Gastroesophageal sphincter (tissue), 4 donors: ENCODE data around the gene KCNC3. TPM values are rescaled to one million over a fixed set of nuclear protein-coding genes. Genes with fewer than 3 reads are reported as not detected.

Experiments used
- ATAC-seq: fragments of 150-250 bp; one replicate; pipeline ENCODE4 v1.9.1; 2016; ENCODE audit warnings: mild to moderate bottlenecking, moderate library complexity
- H3K27ac ChIP-seq, 4 donors: fragments of 200-600 bp; sonication (generic) in 3 of 4; 1 replicate in 3 of 4; 2 replicates in 1 of 4; pipeline ENCODE4 v1.5.1; 2016 to 2019
- H3K27me3 ChIP-seq: fragments of 200-600 bp; sonication (generic); one replicate; pipeline ENCODE4 v1.5.1; 2019
- H3K36me3 ChIP-seq, 2 donors: fragments of 200-600 bp; sonication (generic); one replicate each; pipeline ENCODE4 v1.5.1; 2019; ENCODE audit warnings: control low read depth in 1 of 2
- H3K4me1 ChIP-seq, 3 donors: fragments of 200-600 bp; sonication (generic); 1 replicate in 2 of 3; 2 replicates in 1 of 3; pipeline ENCODE4 v1.5.1; 2016 to 2019; ENCODE audit warnings: control low read depth in 2 of 3
- H3K4me3 ChIP-seq, 2 donors: fragments of 200-600 bp; sonication (generic); one replicate each; pipeline ENCODE4 v1.5.1; 2019; ENCODE audit warnings: mild to moderate bottlenecking in 1 of 2, moderate library complexity in 1 of 2
- H3K9me3 ChIP-seq, 3 donors: fragments of 200-600 bp; sonication (generic); one replicate each; pipeline ENCODE4 v1.5.1; 2017 to 2019; ENCODE audit warnings: control low read depth in 2 of 3
- EP300 ChIP-seq: sonication (generic); formaldehyde crosslinking; IDR thresholded peaks from one replicate; pipeline ENCODE4 v1.6.1; 2017; ENCODE audit warnings: antibody characterized with exemption, mild to moderate bottlenecking
- POLR2A ChIP-seq, 2 donors: fragments of 450-650 bp; IDR thresholded peaks; one replicate each; pipeline ENCODE4 v1.6.1; 2017; ENCODE audit warnings: antibody characterized with exemption in 2 of 2, mild to moderate bottlenecking in 2 of 2, moderate library complexity in 1 of 2
- POLR2AphosphoS5 ChIP-seq: sonication (generic); formaldehyde crosslinking; IDR thresholded peaks from one replicate; pipeline ENCODE4 v1.6.1; 2017; ENCODE audit warnings: antibody characterized with exemption
- WGBS, 2 donors: methylation state at CpG; one replicate each; pipeline ENCODE4 v1.1.5; 2018; ENCODE audit warnings: low coverage in 1 of 2; 5-methylcytosine and 5-hydroxymethylcytosine counted together
- total RNA-seq, 4 donors: library from RNA; depleted of rRNA; stranded (reverse); fragments of >200 nt; gene quantifications; one replicate each; pipeline ENCODE4 v1.1.0, GENCODE V29; 2016
- TF ChIP-seq, protein P1 (sequence below), 4 experiments: fragments of 200-600 bp in 2 of 4; fragments of 450-650 bp in 2 of 4; sonication (generic) in 1 of 4; IDR thresholded peaks; one replicate each; pipeline ENCODE4 v1.5.1; 2017 to 2019; ENCODE audit warnings: antibody characterized with exemption in 4 of 4, mild to moderate bottlenecking in 2 of 4, moderate library complexity in 2 of 4

The KCNC3 gene
- total RNA-seq, 4 donors from 2014 or later: 0.16 to 0.67 (median 0.58) TPM; not detected in 1

DNA sequence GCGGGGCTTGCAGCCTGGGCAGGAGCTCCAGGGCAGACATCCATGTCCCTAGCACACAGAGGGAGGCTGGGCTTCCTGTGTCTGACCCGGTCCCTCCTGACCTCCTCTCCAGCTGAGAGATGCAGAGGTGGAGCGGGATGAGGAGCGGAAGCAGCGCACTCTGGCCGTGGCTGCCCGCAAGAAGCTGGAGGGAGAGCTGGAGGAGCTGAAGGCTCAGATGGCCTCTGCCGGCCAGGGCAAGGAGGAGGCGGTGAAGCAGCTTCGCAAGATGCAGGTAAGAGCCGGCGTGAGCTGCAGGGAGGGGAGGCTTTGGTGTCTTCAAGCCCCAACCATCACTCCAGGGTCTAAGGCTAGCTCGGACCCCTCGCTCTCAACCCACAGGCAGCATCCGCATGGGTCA lies 38.4 kb downstream of the KCNC3 start:
- no peak for ATAC-seq
- Histone ChIP-seq H3K4me1 (no peaks in the 10 kb centered on the region), H3K9me3 (peaks cover 0 to 39% (median 0%) of the 10 kb centered on the region in 3 donors), H3K4me3 (no peak overlapping the region), H3K27me3 (peaks cover 37% of the 10 kb centered on the region), H3K27ac (no peak overlapping the region), H3K36me3 (peaks cover 0 to 44% of the 10 kb centered on the region in 2 donors)
- TF ChIP-seq EP300 (no peak), POLR2AphosphoS5 (no peak)
- WGBS, 2 donors: 43 to 45% methylated on average over 11 to 15 of the region's 15 CpGs

DNA sequence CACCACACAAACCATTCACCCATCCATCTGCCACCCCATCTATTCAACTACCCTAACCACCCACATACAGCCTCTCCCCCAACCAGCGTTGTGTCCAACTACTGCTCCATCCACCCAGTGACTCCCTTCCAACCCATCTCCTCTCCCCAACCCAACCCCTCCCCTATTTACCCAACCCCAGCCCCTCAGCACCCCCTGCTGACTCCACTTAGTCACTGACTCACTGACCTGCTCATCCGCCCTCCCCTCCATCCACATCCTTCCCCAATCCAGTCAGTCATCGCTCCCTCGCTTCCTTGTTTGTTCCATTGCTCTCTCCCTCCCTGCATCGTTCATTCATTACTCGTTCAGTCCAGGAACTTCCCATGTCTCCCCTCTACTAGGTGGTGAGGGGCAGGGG lies 39.2 kb downstream of the KCNC3 start:
- Histone ChIP-seq H3K4me3 (no peak overlapping the region), H3K27me3 (peaks cover 37% of the 10 kb centered on the region), H3K4me1 (no peaks in the 10 kb centered on the region), H3K9me3 (peaks cover 0 to 47% (median 0%) of the 10 kb centered on the region in 3 donors), H3K36me3 (peaks cover 0 to 45% of the 10 kb centered on the region in 2 donors), H3K27ac (no peak overlapping the region)
- WGBS, 2 donors: 67 to 70% methylated on average over 4 to 5 of the region's 6 CpGs
- ATAC-seq: no peak
- no peak for TF ChIP-seq EP300
- TF ChIP-seq POLR2A (IDR thresholded peaks at IDR 0.05): no peak
- TF ChIP-seq POLR2AphosphoS5: no peak
- TF ChIP-seq, protein P1, sequence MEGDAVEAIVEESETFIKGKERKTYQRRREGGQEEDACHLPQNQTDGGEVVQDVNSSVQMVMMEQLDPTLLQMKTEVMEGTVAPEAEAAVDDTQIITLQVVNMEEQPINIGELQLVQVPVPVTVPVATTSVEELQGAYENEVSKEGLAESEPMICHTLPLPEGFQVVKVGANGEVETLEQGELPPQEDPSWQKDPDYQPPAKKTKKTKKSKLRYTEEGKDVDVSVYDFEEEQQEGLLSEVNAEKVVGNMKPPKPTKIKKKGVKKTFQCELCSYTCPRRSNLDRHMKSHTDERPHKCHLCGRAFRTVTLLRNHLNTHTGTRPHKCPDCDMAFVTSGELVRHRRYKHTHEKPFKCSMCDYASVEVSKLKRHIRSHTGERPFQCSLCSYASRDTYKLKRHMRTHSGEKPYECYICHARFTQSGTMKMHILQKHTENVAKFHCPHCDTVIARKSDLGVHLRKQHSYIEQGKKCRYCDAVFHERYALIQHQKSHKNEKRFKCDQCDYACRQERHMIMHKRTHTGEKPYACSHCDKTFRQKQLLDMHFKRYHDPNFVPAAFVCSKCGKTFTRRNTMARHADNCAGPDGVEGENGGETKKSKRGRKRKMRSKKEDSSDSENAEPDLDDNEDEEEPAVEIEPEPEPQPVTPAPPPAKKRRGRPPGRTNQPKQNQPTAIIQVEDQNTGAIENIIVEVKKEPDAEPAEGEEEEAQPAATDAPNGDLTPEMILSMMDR (IDR thresholded peaks at IDR 0.05): no peak

DNA sequence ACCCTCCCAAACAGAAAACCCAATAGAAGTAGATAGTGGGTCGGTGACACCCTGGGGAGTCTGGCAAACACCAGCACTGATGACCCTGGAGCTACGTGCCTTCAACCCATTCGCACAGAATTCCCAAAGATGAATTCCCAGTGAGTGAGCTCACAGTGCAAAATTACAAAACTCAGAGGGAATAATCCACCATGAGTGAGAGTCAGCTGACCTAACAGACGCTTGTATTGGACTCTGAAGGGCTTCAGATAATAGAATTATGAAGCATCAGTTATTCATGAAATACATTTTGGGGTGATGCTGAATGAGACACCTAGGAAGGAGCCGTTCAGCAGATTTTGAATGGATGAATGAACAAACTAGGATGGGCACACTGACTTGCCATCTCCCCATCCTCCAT lies 40.2 kb downstream of the KCNC3 start:
- TF ChIP-seq EP300 (no peak), POLR2A (IDR thresholded peaks at IDR 0.05) (no peak), POLR2AphosphoS5 (no peak)
- TF ChIP-seq, protein P1 (IDR thresholded peaks at IDR 0.05): no peak
- ATAC-seq: no peak
- 60 to 77% methylated on average over 1 to 5 of the region's 5 CpGs for whole genome bisulfite sequencing, 2 donors

DNA sequence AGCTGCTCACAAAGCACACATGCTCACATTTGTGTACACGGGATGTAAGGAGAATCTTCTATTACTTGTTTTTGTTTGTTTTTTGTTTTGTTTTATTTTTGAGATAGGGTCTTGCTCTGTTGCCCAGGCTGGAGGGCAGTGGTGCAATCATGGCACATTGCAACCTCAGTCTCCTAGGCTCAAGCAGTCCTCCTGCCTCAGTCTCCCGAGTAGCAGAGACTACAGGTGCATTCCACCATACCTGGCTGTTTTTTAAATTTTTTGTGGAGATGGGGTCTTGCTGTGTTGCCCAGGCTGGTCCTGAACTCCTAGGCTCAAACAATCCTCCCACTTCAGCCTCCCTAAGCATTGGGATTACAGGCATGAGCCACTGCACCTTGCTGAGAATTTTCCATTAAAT lies 41.8 kb downstream of the KCNC3 start:
- no peak for ATAC-seq
- H3K4me1 ChIP-seq: no peaks in the 10 kb centered on the region
- no peak overlapping the region for H3K27ac ChIP-seq
- no peak overlapping the region for H3K4me3 ChIP-seq
- WGBS, 2 donors: 71 to 100% methylated on average over 1 to 2 of the region's 2 CpGs
- TF ChIP-seq POLR2AphosphoS5: no peak
- TF ChIP-seq POLR2A (IDR thresholded peaks at IDR 0.05): no peak
- TF ChIP-seq EP300: no peak
- TF ChIP-seq, protein P1 (IDR thresholded peaks at IDR 0.05): no peak
- H3K36me3 ChIP-seq: peaks cover 0 to 40% of the 10 kb centered on the region in 2 donors
- peaks cover 0 to 50% (median 0%) of the 10 kb centered on the region in 3 donors for H3K9me3 ChIP-seq
- peaks cover 25% of the 10 kb centered on the region for H3K27me3 ChIP-seq

More for the DNA sequence above, 40.2 kb downstream of the KCNC3 start:
- peaks cover 37% of the 10 kb centered on the region for H3K27me3 ChIP-seq
- no peak overlapping the region for H3K4me3 ChIP-seq
- peaks cover 0 to 48% of the 10 kb centered on the region in 2 donors for H3K36me3 ChIP-seq
- no peak overlapping the region for H3K27ac ChIP-seq
- no peaks in the 10 kb centered on the region for H3K4me1 ChIP-seq
- H3K9me3 ChIP-seq: peaks cover 0 to 50% (median 0%) of the 10 kb centered on the region in 3 donors

DNA sequence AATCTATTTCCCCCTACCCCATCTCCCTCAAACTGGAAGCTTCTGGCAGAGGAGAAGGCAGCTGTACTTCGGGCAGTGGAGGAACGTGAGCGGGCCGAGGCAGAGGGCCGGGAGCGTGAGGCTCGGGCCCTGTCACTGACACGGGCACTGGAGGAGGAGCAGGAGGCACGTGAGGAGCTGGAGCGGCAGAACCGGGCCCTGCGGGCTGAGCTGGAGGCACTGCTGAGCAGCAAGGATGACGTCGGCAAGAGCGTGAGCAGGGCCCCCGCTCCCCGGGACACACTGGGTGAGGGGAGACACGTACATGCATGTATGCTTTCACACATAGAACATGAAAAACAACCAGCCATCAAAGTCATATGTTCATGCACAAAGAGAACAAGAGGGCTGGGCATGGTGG lies 42.7 kb downstream of the KCNC3 start:
- TF ChIP-seq EP300 (no peak), POLR2AphosphoS5 (no peak), POLR2A (IDR thresholded peaks at IDR 0.05) (no peak)
- TF ChIP-seq, protein P1 (IDR thresholded peaks at IDR 0.05): no peak
- H3K9me3 ChIP-seq: peaks cover 0 to 50% (median 0%) of the 10 kb centered on the region in 3 donors
- WGBS, 2 donors: 100% methylated on average over 2 of the region's 18 CpGs; no CpG with 5 or more reads in 1 of the 2 donors
- peaks cover 17% of the 10 kb centered on the region for H3K27me3 ChIP-seq
- ATAC-seq: no peak
- H3K4me3 ChIP-seq: no peak overlapping the region
- no peaks in the 10 kb centered on the region for H3K4me1 ChIP-seq
- no peak overlapping the region for H3K27ac ChIP-seq
- H3K36me3 ChIP-seq: peaks cover 0 to 47% of the 10 kb centered on the region in 2 donors
